ENCODE results near the gene DRICH1. TPM values are rescaled to one million over a fixed set of nuclear protein-coding genes. Genes with fewer than 3 reads are reported as not detected.
A peak's percentile ranks its signal among the peaks of the same experiment; 100 is the strongest.
"Not testable (repeated sequence)": the region's sequence is repeated elsewhere in the genome, so short reads cannot be mapped to it uniquely, and the experiment has no call there.

DRICH1 gene
- total RNA-seq, 2 experiments from 2014 or later: 1.7 to 2.2 TPM

- not testable (repeated sequence) for H3K27ac Mint-ChIP-seq; H3K4me3 Mint-ChIP-seq; H3K27me3 ChIP-seq (ENCODE audit: control insufficient read depth in 1 of 2, insufficient read depth in 2 of 2, low read length in 2 of 2); H3K36me3 ChIP-seq (ENCODE audit: insufficient read depth, low read length); H3K4me1 ChIP-seq (ENCODE audit: insufficient read depth, low read length); H3K9me3 ChIP-seq (ENCODE audit: control insufficient read depth in 1 of 2, insufficient read depth in 1 of 2, low read length in 2 of 2); H3K9me3 Mint-ChIP-seq; H3K27me3 Mint-ChIP-seq; H3K4me3 ChIP-seq (ENCODE audit: low read length); H3K36me3 Mint-ChIP-seq (ENCODE audit: low read depth); H3K4me1 Mint-ChIP-seq (ENCODE audit: low read depth); H3K27ac ChIP-seq (ENCODE audit: low read depth in 1 of 2, low read length in 2 of 2)
- TF ChIP-seq CTCF (IDR thresholded peaks at IDR 0.05): peak; percentile 45
- peak; percentile 37 to 76 (median 57) for DNase-seq
- intact Hi-C loops (cut with DNase I, micrococcal nuclease): loop anchor here (1.0 to 5.0 kb wide), 2 partner anchors 220 kb away; no protein-coding TSS in a partner anchor
- ChIA-PET POLR2A (interaction anchor here (0.6 kb wide), 1 partner anchor 225 kb away, joined by 3 read pairs; no protein-coding TSS in a partner anchor), CTCF (interaction anchor here (1.2 kb wide), 1 partner anchor 223 kb away, joined by 5 read pairs; no protein-coding TSS in a partner anchor)
- ATAC-seq (ENCODE audit: poor library complexity): peak; percentile 96
Observed at GRCh38 chr22:23627401-23628055, 4.6 kb downstream of the DRICH1 start.

GRCh38 chr22:23626286-23626975 lies 5.7 kb downstream of the DRICH1 start:
- H3K27ac ChIP-seq (ENCODE audit: low read depth in 1 of 2, low read length in 2 of 2): no peak overlapping the region
- ATAC-seq (ENCODE audit: poor library complexity) (no peak), DNase-seq (no peak)
- H3K36me3 ChIP-seq (ENCODE audit: insufficient read depth, low read length): no peaks in the 10 kb centered on the region
- no peaks in the 10 kb centered on the region for H3K9me3 Mint-ChIP-seq
- H3K4me3 ChIP-seq (ENCODE audit: low read length): no peak overlapping the region
- H3K4me1 Mint-ChIP-seq (ENCODE audit: low read depth): no peaks in the 10 kb centered on the region
- no peaks in the 10 kb centered on the region for H3K4me1 ChIP-seq (ENCODE audit: insufficient read depth, low read length)
- CTCF ChIA-PET: no interaction called here
- no peaks in the 10 kb centered on the region for H3K36me3 Mint-ChIP-seq (ENCODE audit: low read depth)
- no peaks in the 10 kb centered on the region for H3K27me3 ChIP-seq (ENCODE audit: control insufficient read depth in 1 of 2, insufficient read depth in 2 of 2, low read length in 2 of 2)
- no peaks in the 10 kb centered on the region for H3K9me3 ChIP-seq (ENCODE audit: control insufficient read depth in 1 of 2, insufficient read depth in 1 of 2, low read length in 2 of 2)
- H3K4me3 Mint-ChIP-seq: no peak overlapping the region
- H3K27me3 Mint-ChIP-seq: no peaks in the 10 kb centered on the region
- no peak for TF ChIP-seq CTCF (IDR thresholded peaks at IDR 0.05)
- POLR2A ChIA-PET: no interaction called here
- intact Hi-C loops (cut with DNase I, micrococcal nuclease): loop anchor here in 1 of 2 experiments (5.0 kb wide), 1 partner anchor 221 kb away; no protein-coding TSS in a partner anchor
- H3K27ac Mint-ChIP-seq: no peak overlapping the region

DNA sequence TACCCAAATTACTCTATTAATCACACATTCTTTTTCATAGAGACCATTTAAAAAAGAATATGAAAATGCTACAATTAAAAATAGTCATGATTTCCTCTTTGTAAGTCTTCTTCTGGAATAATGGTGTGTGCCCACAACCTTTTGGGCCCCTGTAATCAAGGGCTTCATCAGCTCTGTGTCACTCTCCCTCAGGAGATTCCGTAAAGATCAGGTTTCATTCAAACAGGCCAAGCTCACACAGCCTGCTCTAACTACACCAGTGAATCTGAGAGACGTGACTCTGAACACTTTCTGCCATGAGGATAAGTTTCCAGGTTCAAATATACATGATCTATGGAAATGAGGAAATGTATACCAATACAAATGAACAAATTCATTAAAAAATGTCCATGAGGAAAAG lies 9.5 kb downstream of the DRICH1 start:
- POLR2A ChIA-PET: no interaction called here
- Histone ChIP-seq H3K4me3 (ENCODE audit: low read length) (no peak overlapping the region), H3K36me3 (ENCODE audit: insufficient read depth, low read length) (no peaks in the 10 kb centered on the region), H3K4me1 (ENCODE audit: insufficient read depth, low read length) (no peaks in the 10 kb centered on the region), H3K9me3 (ENCODE audit: control insufficient read depth in 1 of 2, insufficient read depth in 1 of 2, low read length in 2 of 2) (no peaks in the 10 kb centered on the region), H3K27me3 (ENCODE audit: control insufficient read depth in 1 of 2, insufficient read depth in 2 of 2, low read length in 2 of 2) (no peaks in the 10 kb centered on the region), H3K27ac (ENCODE audit: low read depth in 1 of 2, low read length in 2 of 2) (no peak overlapping the region)
- CTCF ChIA-PET: interaction anchor here (1.4 kb wide), 1 partner anchor 227 kb away, joined by 3 read pairs; no protein-coding TSS in a partner anchor
- Mint-ChIP-seq H3K36me3 (ENCODE audit: low read depth) (peaks cover under 1% of the 10 kb centered on the region), H3K4me1 (ENCODE audit: low read depth) (no peaks in the 10 kb centered on the region), H3K9me3 (no peaks in the 10 kb centered on the region), H3K27ac (no peak overlapping the region), H3K4me3 (no peak overlapping the region), H3K27me3 (no peaks in the 10 kb centered on the region)
- intact Hi-C loops (cut with DNase I, micrococcal nuclease): no loop called here
- DNase-seq: no peak
- no peak for TF ChIP-seq CTCF (IDR thresholded peaks at IDR 0.05)
- no peak for ATAC-seq (ENCODE audit: poor library complexity)

- POLR2A ChIA-PET; H3K27me3 Mint-ChIP-seq; H3K36me3 Mint-ChIP-seq (ENCODE audit: low read depth); H3K27ac Mint-ChIP-seq; H3K4me3 ChIP-seq (ENCODE audit: low read length); H3K9me3 Mint-ChIP-seq; H3K9me3 ChIP-seq (ENCODE audit: control insufficient read depth in 1 of 2, insufficient read depth in 1 of 2, low read length in 2 of 2); H3K27me3 ChIP-seq (ENCODE audit: control insufficient read depth in 1 of 2, insufficient read depth in 2 of 2, low read length in 2 of 2); H3K4me1 Mint-ChIP-seq (ENCODE audit: low read depth); intact Hi-C loops (cut with DNase I, micrococcal nuclease); H3K4me3 Mint-ChIP-seq; DNase-seq; H3K36me3 ChIP-seq (ENCODE audit: insufficient read depth, low read length); H3K4me1 ChIP-seq (ENCODE audit: insufficient read depth, low read length); CTCF ChIA-PET; ATAC-seq (ENCODE audit: poor library complexity); H3K27ac ChIP-seq (ENCODE audit: low read depth in 1 of 2, low read length in 2 of 2): not testable (repeated sequence)
Observed at GRCh38 chr22:23621916-23622315, 10.2 kb downstream of the DRICH1 start.
